HepG2 (cell line): ENCODE measurements around the gene KRT6C. TPM values are rescaled to one million over a fixed set of nuclear protein-coding genes. Genes with fewer than 3 reads are reported as not detected.

ENCODE experiments used
- ATAC-seq: fragments of 200-7000 bp; cut with Tn5 transposase; 3 replicates; pipeline ENCODE4 v1.9.1; 2020; ENCODE audit warnings: mild to moderate bottlenecking, moderate library complexity
- BruUV-seq: library from RNA; stranded (reverse); fragments of 400-500 nt; replicated peaks from 2 replicates; lab custom pipeline; 2021; lab: Mats Ljungman, UMichigan
- CTCF ChIA-PET: fragments of 300-600 bp; formaldehyde crosslinking; extraction: SDS; loops from one replicate; lab custom pipeline; 2021; ENCODE audit warnings: low total read pairs, inconsistent platforms, low intra/inter-chr PET ratio; lab: Yijun Ruan, JAX
- POLR2A ChIA-PET: fragments of 350-600 bp; sonication (Branson Sonifier 250); formaldehyde crosslinking; loops from one replicate; lab custom pipeline; 2020; ENCODE audit warnings: antibody characterized with exemption, inconsistent platforms; lab: Yijun Ruan, JAX
- DNase-seq: peaks from one replicate; pipeline ENCODE4 v3.0.0-alpha.2; 2015; ENCODE audit warnings: low spot score
- FAIRE-seq: peaks from 3 replicates; lab custom pipeline; 2011; peaks lifted over from hg19 to GRCh38; lab: Jason Lieb, UNC
- H2AFZ ChIP-seq: one replicate; pipeline ENCODE4 v1.6.1; 2011; ENCODE audit warnings: low read length, inconsistent platforms
- H3K27ac ChIP-seq: fragments of 300-600 bp; 3 replicates; pipeline ENCODE4 v1.8.0; 2011; ENCODE audit warnings: mixed run types, mild to moderate bottlenecking, mixed read lengths, low read length, inconsistent platforms; ENCODE audit not compliant: insufficient read depth; ENCODE audit errors: extremely low read length
- H3K27me3 ChIP-seq, 2 experiments: fragments of 200-600 bp in 1 of 2; 2 replicates in 1 of 2; 3 replicates in 1 of 2; pipeline versions ENCODE4 v1.6.0 to v1.8.0; 2011; ENCODE audit warnings: low read length in 2 of 2, mild to moderate bottlenecking in 2 of 2, moderate library complexity in 2 of 2, inconsistent platforms in 1 of 2; ENCODE audit not compliant: insufficient read depth in 2 of 2, control insufficient read depth in 1 of 2
- H3K36me3 ChIP-seq, 2 experiments: fragments of 200-600 bp in 1 of 2; replicated peaks in 1 of 2; 2 replicates in 1 of 2; 3 replicates in 1 of 2; pipeline versions ENCODE4 v1.5.1 to v1.8.0; 2011; ENCODE audit warnings: low read length in 2 of 2, inconsistent platforms in 1 of 2; ENCODE audit not compliant: insufficient read depth in 2 of 2, control insufficient read depth in 1 of 2
- H3K4me1 ChIP-seq: 2 replicates; pipeline ENCODE4 v1.5.1; 2012; ENCODE audit warnings: low read length, inconsistent platforms; ENCODE audit not compliant: insufficient read depth
- H3K4me2 ChIP-seq: 2 replicates; pipeline ENCODE4 v1.6.0; 2011; ENCODE audit warnings: low read depth, low read length, inconsistent platforms
- H3K4me3 ChIP-seq, 3 experiments: fragments of 200-600 bp in 1 of 3; sonication (generic), shearing (Covaris generic) in 1 of 3; replicated peaks in 1 of 3; 2 replicates each; pipeline ENCODE4 v1.5.1; 2011 to 2016; ENCODE audit warnings: low read length in 3 of 3, inconsistent platforms in 2 of 3, low read depth in 2 of 3, mild to moderate bottlenecking in 2 of 3, control low read depth in 1 of 3, mixed read lengths in 1 of 3; ENCODE audit not compliant: insufficient read depth in 1 of 3
- H3K79me2 ChIP-seq: one replicate; pipeline ENCODE4 v1.6.1; 2011; ENCODE audit warnings: low read length, inconsistent platforms; ENCODE audit not compliant: insufficient read depth
- H3K9ac ChIP-seq: 2 replicates; pipeline ENCODE4 v1.6.0; 2011; ENCODE audit warnings: mild to moderate bottlenecking, low read depth, low read length, inconsistent platforms; ENCODE audit not compliant: insufficient read depth
- H3K9me3 ChIP-seq: 2 replicates; pipeline ENCODE4 v1.5.1; 2012; ENCODE audit warnings: mild to moderate bottlenecking, low read length
- H4K20me1 ChIP-seq: 2 replicates; pipeline ENCODE4 v1.6.0; 2011; ENCODE audit warnings: inconsistent platforms, mild to moderate bottlenecking, low read length, moderate library complexity; ENCODE audit not compliant: insufficient read depth
- ATAD3A ChIP-seq: sonication (generic); formaldehyde crosslinking; IDR thresholded peaks from 2 replicates; pipeline ENCODE4 v1.4.0; 2020; ENCODE audit warnings: missing genetic modification reagents
- ZNF326 ChIP-seq: sonication (generic); formaldehyde crosslinking; IDR thresholded peaks from 2 replicates; pipeline ENCODE4 v1.4.0; 2020; ENCODE audit warnings: missing genetic modification reagents, borderline replicate concordance
- whole genome bisulfite sequencing: methylation state at CpG from one replicate; pipeline ENCODE4 v1.1.6; 2017; ENCODE audit warnings: low lambda C conversion rate; 5-methylcytosine and 5-hydroxymethylcytosine counted together
- in situ Hi-C: cut with HindIII; loops from 2 replicates; pipeline ENCODE4 v1.10.0; 2017; ENCODE audit warnings: low pct_unique_long_range_greater_than_20kb; ENCODE audit not compliant: extremely low pct_ligation_motif_present
- intact Hi-C: fragments of 100-400 bp; cut with micrococcal nuclease; formaldehyde crosslinking; loops from one replicate; pipeline ENCODE4 v1.10.0; 2022; ENCODE audit not compliant: unreplicated experiment
- polyA plus RNA-seq, 8 experiments: library from polyadenylated mRNA; depleted of rRNA in 3 of 8; stranded (reverse) in 7 of 8; unstranded in 1 of 8; fragments of >200 nt; fragmentation: Illumina TruSeq in 4 of 8; extraction: Trizol in 4 of 8; gene quantifications; 2 replicates each; pipeline versions ENCODE4 v1.2.1 to v1.2.3, GENCODE V29; 2011 to 2016; ENCODE audit warnings: low read depth in 4 of 8, missing spikeins in 1 of 8, mixed read lengths in 1 of 8; ENCODE audit not compliant: insufficient read depth in 1 of 8
- total RNA-seq, 5 experiments: library from RNA; depleted of rRNA; stranded (reverse); fragments of >200 nt; fragmentation: Illumina TruSeq; extraction: Trizol; gene quantifications; 2 replicates each; pipeline ENCODE4 v1.2.3, GENCODE V29; 2016; ENCODE audit warnings: low read depth in 1 of 5
- TF ChIP-seq, protein P1 (sequence below): sonication (generic); formaldehyde crosslinking; IDR thresholded peaks from 2 replicates; pipeline ENCODE4 v1.4.0; 2020; ENCODE audit warnings: low read depth, missing genetic modification reagents

KRT6C gene
- total and polyA plus RNA-seq, 2 of the 13 experiments (the other 11 are each of a cell fraction or from before 2014, with no cell fraction given), result 0.03 TPM; not detected in 1

- Histone ChIP-seq H3K79me2 (no peaks in the 10 kb centered on the region), H3K4me1 (no peaks in the 10 kb centered on the region), H3K27me3 (peaks cover 0 to 16% of the 10 kb centered on the region in 2 experiments; a peak in 1 of 5 replicates), H3K27ac (no peak overlapping the region), H3K4me3 (no peak overlapping the region), H2AFZ (no peak overlapping the region), H3K36me3 (no peaks in the 10 kb centered on the region), H3K4me2 (no peak overlapping the region), H4K20me1 (no peaks in the 10 kb centered on the region), H3K9me3 (no peaks in the 10 kb centered on the region)
- no CpG with 5 or more reads among the region's 4 CpGs for WGBS
- ChIA-PET POLR2A (no interaction called here), CTCF (no interaction called here)
- no peak for DNase-seq
- intact Hi-C loops, result no loop called here
- FAIRE-seq, result no peak
- no peak for ATAC-seq
- no peak for TF ChIP-seq ATAD3A (CRISPR knock-in tag)
- TF ChIP-seq, protein P1, sequence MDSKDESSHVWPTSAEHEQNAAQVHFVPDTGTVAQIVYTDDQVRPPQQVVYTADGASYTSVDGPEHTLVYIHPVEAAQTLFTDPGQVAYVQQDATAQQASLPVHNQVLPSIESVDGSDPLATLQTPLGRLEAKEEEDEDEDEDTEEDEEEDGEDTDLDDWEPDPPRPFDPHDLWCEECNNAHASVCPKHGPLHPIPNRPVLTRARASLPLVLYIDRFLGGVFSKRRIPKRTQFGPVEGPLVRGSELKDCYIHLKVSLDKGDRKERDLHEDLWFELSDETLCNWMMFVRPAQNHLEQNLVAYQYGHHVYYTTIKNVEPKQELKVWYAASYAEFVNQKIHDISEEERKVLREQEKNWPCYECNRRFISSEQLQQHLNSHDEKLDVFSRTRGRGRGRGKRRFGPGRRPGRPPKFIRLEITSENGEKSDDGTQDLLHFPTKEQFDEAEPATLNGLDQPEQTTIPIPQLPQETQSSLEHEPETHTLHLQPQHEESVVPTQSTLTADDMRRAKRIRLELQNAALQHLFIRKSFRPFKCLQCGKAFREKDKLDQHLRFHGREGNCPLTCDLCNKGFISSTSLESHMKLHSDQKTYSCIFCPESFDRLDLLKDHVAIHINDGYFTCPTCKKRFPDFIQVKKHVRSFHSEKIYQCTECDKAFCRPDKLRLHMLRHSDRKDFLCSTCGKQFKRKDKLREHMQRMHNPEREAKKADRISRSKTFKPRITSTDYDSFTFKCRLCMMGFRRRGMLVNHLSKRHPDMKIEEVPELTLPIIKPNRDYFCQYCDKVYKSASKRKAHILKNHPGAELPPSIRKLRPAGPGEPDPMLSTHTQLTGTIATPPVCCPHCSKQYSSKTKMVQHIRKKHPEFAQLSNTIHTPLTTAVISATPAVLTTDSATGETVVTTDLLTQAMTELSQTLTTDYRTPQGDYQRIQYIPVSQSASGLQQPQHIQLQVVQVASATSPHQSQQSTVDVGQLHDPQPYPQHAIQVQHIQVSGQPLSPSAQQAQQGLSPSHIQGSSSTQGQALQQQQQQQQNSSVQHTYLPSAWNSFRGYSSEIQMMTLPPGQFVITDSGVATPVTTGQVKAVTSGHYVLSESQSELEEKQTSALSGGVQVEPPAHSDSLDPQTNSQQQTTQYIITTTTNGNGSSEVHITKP, result no peak
- TF ChIP-seq ZNF326 (CRISPR knock-in tag), result no peak
- TF ChIP-seq, all 625 proteins: peak for 0
- BruUV-seq, result no TSS peak
- in situ Hi-C loops, result no loop called here
- no peak overlapping the region for H3K9ac ChIP-seq
These were observed 55.0 kb downstream of the KRT6C start for GRCh38 chr12:52418576-52419110.

Other genes starting within 250 kb of the KRT6C start
- not detected in 2 replicates for gene KRT7, start 240.6 kb downstream of the KRT6C start, total RNA-seq (2016; rRNA removed; fragmentation: Illumina TruSeq; extraction: Trizol)
- gene KRT7, start 240.6 kb downstream of the KRT6C start, polyA plus RNA-seq (2011; rRNA removed), result 0.83 TPM in 1 of 2 replicates, not detected in the other
- gene KRT86, start 199.2 kb downstream of the KRT6C start, total RNA-seq (2016; rRNA removed; fragmentation: Illumina TruSeq; extraction: Trizol), result not detected in 2 replicates
- not detected in 2 replicates for gene KRT86, start 199.2 kb downstream of the KRT6C start, polyA plus RNA-seq (2011; rRNA removed)
- gene KRT81, start 182.3 kb downstream of the KRT6C start, total RNA-seq (2016; rRNA removed; fragmentation: Illumina TruSeq; extraction: Trizol), result not detected in 2 replicates
- not detected in 2 replicates for gene KRT81, start 182.3 kb downstream of the KRT6C start, polyA plus RNA-seq (2011; rRNA removed)
- gene KRT83, start 152.4 kb downstream of the KRT6C start, total RNA-seq (2016; rRNA removed; fragmentation: Illumina TruSeq; extraction: Trizol), result not detected in 2 replicates
- not detected in 2 replicates for gene KRT83, start 152.4 kb downstream of the KRT6C start, polyA plus RNA-seq (2011; rRNA removed)
- not detected in 2 replicates for gene KRT85, start 106.3 kb downstream of the KRT6C start, total RNA-seq (2016; rRNA removed; fragmentation: Illumina TruSeq; extraction: Trizol)
- not detected in 2 replicates for gene KRT85, start 106.3 kb downstream of the KRT6C start, polyA plus RNA-seq (2011; rRNA removed)
- gene KRT84, start 88.2 kb downstream of the KRT6C start, total RNA-seq (2016; rRNA removed; fragmentation: Illumina TruSeq; extraction: Trizol), result not detected in 2 replicates
- not detected in 2 replicates for gene KRT84, start 88.2 kb downstream of the KRT6C start, polyA plus RNA-seq (2011; rRNA removed)
- not detected in 2 replicates for gene KRT82, start 67.5 kb downstream of the KRT6C start, total RNA-seq (2016; rRNA removed; fragmentation: Illumina TruSeq; extraction: Trizol)
- not detected in 2 replicates for gene KRT82, start 67.5 kb downstream of the KRT6C start, polyA plus RNA-seq (2011; rRNA removed)
- gene KRT75, start 39.4 kb downstream of the KRT6C start, total RNA-seq (2016; rRNA removed; fragmentation: Illumina TruSeq; extraction: Trizol), result not detected in 2 replicates
- gene KRT75, start 39.4 kb downstream of the KRT6C start, polyA plus RNA-seq (2011; rRNA removed), result not detected in 2 replicates
- gene KRT6B, start 21.7 kb downstream of the KRT6C start, total RNA-seq (2016; rRNA removed; fragmentation: Illumina TruSeq; extraction: Trizol), result not detected in 2 replicates
- 0.07 TPM in 1 of 2 replicates, not detected in the other for gene KRT6B, start 21.7 kb downstream of the KRT6C start, polyA plus RNA-seq (2011; rRNA removed)
- gene KRT6A, start 19.5 kb upstream of the KRT6C start, total RNA-seq (2016; rRNA removed; fragmentation: Illumina TruSeq; extraction: Trizol), result not detected in 2 replicates
- gene KRT6A, start 19.5 kb upstream of the KRT6C start, polyA plus RNA-seq (2011; rRNA removed), result 0.13 TPM in 2 replicates
- not detected in 2 replicates for gene KRT5, start 46.6 kb upstream of the KRT6C start, total RNA-seq (2016; rRNA removed; fragmentation: Illumina TruSeq; extraction: Trizol)
- gene KRT5, start 46.6 kb upstream of the KRT6C start, polyA plus RNA-seq (2011; rRNA removed), result 0.08 and 0.29 TPM in 2 replicates
- gene KRT71, start 79.3 kb upstream of the KRT6C start, total RNA-seq (2016; rRNA removed; fragmentation: Illumina TruSeq; extraction: Trizol), result not detected in 2 replicates
- not detected in 2 replicates for gene KRT71, start 79.3 kb upstream of the KRT6C start, polyA plus RNA-seq (2011; rRNA removed)
- gene KRT74, start 100.0 kb upstream of the KRT6C start, total RNA-seq (2016; rRNA removed; fragmentation: Illumina TruSeq; extraction: Trizol), result not detected in 2 replicates
- gene KRT74, start 100.0 kb upstream of the KRT6C start, polyA plus RNA-seq (2011; rRNA removed), result not detected in 2 replicates
- not detected in 2 replicates for gene KRT72, start 127.7 kb upstream of the KRT6C start, total RNA-seq (2016; rRNA removed; fragmentation: Illumina TruSeq; extraction: Trizol)
- not detected in 2 replicates for gene KRT72, start 127.7 kb upstream of the KRT6C start, polyA plus RNA-seq (2011; rRNA removed)
- not detected in 2 replicates for gene KRT73, start 144.8 kb upstream of the KRT6C start, total RNA-seq (2016; rRNA removed; fragmentation: Illumina TruSeq; extraction: Trizol)
- not detected in 2 replicates for gene KRT73, start 144.8 kb upstream of the KRT6C start, polyA plus RNA-seq (2011; rRNA removed)
- gene KRT2, start 178.4 kb upstream of the KRT6C start, total RNA-seq (2016; rRNA removed; fragmentation: Illumina TruSeq; extraction: Trizol), result not detected in 2 replicates
- gene KRT2, start 178.4 kb upstream of the KRT6C start, polyA plus RNA-seq (2011; rRNA removed), result not detected in 2 replicates
- not detected in 2 replicates for gene KRT1, start 206.6 kb upstream of the KRT6C start, total RNA-seq (2016; rRNA removed; fragmentation: Illumina TruSeq; extraction: Trizol)
- gene KRT1, start 206.6 kb upstream of the KRT6C start, polyA plus RNA-seq (2011; rRNA removed), result not detected in 2 replicates
- not detected in 2 replicates for gene KRT77, start 229.7 kb upstream of the KRT6C start, total RNA-seq (2016; rRNA removed; fragmentation: Illumina TruSeq; extraction: Trizol)
- not detected in 2 replicates for gene KRT77, start 229.7 kb upstream of the KRT6C start, polyA plus RNA-seq (2011; rRNA removed)